ENCODE data around the gene ADCY9.

DNA sequence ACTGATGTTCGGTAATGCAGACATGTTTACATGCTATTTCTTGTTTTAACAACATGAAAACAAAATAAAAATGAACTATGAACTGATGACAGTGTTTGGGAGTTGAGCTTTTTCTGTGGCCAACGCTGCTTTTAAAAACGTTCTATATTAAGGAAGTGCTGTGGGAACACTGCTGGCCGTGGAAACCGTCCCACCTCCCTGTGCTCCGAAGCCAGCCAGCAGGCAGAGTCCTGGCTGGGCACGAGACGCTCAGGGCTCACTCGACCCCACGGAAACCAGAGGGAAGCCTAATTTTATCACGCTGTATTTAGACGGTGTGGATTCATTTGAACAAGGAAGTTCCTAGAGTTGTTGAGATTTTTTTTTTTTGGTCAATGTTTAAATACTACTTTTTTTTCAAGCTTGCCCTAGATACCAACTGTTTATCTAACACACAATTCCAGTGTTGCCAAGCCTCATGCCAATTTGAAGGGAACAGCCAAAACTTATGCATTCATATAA, 25.8 kb downstream of the ADCY9 start:
- no peak for TF ChIP-seq EZH2phosphoT487 (IDR thresholded peaks at IDR 0.05; ENCODE audit: borderline replicate concordance)
- TF ChIP-seq, protein P1, sequence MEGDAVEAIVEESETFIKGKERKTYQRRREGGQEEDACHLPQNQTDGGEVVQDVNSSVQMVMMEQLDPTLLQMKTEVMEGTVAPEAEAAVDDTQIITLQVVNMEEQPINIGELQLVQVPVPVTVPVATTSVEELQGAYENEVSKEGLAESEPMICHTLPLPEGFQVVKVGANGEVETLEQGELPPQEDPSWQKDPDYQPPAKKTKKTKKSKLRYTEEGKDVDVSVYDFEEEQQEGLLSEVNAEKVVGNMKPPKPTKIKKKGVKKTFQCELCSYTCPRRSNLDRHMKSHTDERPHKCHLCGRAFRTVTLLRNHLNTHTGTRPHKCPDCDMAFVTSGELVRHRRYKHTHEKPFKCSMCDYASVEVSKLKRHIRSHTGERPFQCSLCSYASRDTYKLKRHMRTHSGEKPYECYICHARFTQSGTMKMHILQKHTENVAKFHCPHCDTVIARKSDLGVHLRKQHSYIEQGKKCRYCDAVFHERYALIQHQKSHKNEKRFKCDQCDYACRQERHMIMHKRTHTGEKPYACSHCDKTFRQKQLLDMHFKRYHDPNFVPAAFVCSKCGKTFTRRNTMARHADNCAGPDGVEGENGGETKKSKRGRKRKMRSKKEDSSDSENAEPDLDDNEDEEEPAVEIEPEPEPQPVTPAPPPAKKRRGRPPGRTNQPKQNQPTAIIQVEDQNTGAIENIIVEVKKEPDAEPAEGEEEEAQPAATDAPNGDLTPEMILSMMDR (IDR thresholded peaks at IDR 0.05 in 2 of 3, conservative IDR thresholded peaks at IDR 0.05 in 1 of 3; ENCODE audit: borderline replicate concordance in 1 of 3, insufficient read depth in 1 of 3, low read depth in 2 of 3, low read length in 2 of 3) = no peak
- no peak for TF ChIP-seq ZFX (IDR thresholded peaks at IDR 0.05)
- TF ChIP-seq CBX3 (IDR thresholded peaks at IDR 0.05; ENCODE audit: low read depth) = no peak
- no peak for TF ChIP-seq MAX (IDR thresholded peaks at IDR 0.05)
- no peak for TF ChIP-seq EGR1 (IDR thresholded peaks at IDR 0.05; ENCODE audit: low read depth)
- no peak for TF ChIP-seq CEBPB (IDR thresholded peaks at IDR 0.05; ENCODE audit: low read depth)
- TF ChIP-seq TCF7L2 (IDR thresholded peaks at IDR 0.05; ENCODE audit: borderline replicate concordance, extremely low read depth, insufficient read depth, insufficient read length) = no peak
- no peak for TF ChIP-seq POLR2A (IDR thresholded peaks at IDR 0.05; ENCODE audit: borderline replicate concordance, extremely low read depth, insufficient read depth, insufficient read length)
- no peak for TF ChIP-seq YY1 (IDR thresholded peaks at IDR 0.05; ENCODE audit: extremely low read depth, insufficient replicate concordance, low read depth, low read length)

All from HCT116 (cell line).